MM.1S (cell line): ENCODE measurements around the gene ATAD3A.

Experiments used
- DNase-seq: peaks from one replicate; pipeline ENCODE4 v3.0.0-alpha.2; 2015
- H2AFZ ChIP-seq: fragments of 300-600 bp; sonication (generic); 2 replicates; pipeline ENCODE4 v1.6.0; 2016; ENCODE audit warnings: antibody characterized with exemption, low read length
- H3F3A ChIP-seq: fragments of 300-600 bp; sonication (generic); 2 replicates; pipeline ENCODE4 v1.6.1; 2016; ENCODE audit warnings: mild to moderate bottlenecking, antibody characterized with exemption, low read length, moderate library complexity, mixed read lengths; ENCODE audit not compliant: insufficient read depth
- H3K27ac ChIP-seq: fragments of 300-600 bp; sonication (generic); 2 replicates; pipeline ENCODE4 v1.5.1; 2016; ENCODE audit warnings: mild to moderate bottlenecking, low read length
- H3K27me3 ChIP-seq: fragments of 300-600 bp; sonication (generic); replicated peaks from 2 replicates; pipeline ENCODE4 v1.6.0; 2016; ENCODE audit warnings: low read length; ENCODE audit not compliant: insufficient read depth
- H3K36me3 ChIP-seq: fragments of 300-600 bp; sonication (generic); replicated peaks from 2 replicates; pipeline ENCODE4 v1.6.1; 2016; ENCODE audit warnings: mild to moderate bottlenecking, low read length, mixed read lengths; ENCODE audit not compliant: insufficient read depth
- H3K4me1 ChIP-seq: fragments of 300-600 bp; sonication (generic); 2 replicates; pipeline ENCODE4 v1.6.1; 2016; ENCODE audit warnings: low read length, mixed read lengths
- H3K4me2 ChIP-seq: fragments of 300-600 bp; sonication (generic); 2 replicates; pipeline ENCODE4 v1.6.0; 2016; ENCODE audit warnings: low read depth, low read length
- H3K4me3 ChIP-seq: fragments of 300-600 bp; sonication (generic); 2 replicates; pipeline ENCODE4 v1.5.1; 2016; ENCODE audit warnings: low read length, mixed read lengths
- H3K79me2 ChIP-seq: fragments of 300-600 bp; sonication (generic); 2 replicates; pipeline ENCODE4 v1.6.1; 2016; ENCODE audit warnings: mixed run types, low read length, mixed read lengths
- H3K9ac ChIP-seq: fragments of 300-600 bp; sonication (generic); 2 replicates; pipeline ENCODE4 v1.6.1; 2016; ENCODE audit warnings: low read length, mixed read lengths
- H3K9me2 ChIP-seq: fragments of 300-600 bp; sonication (generic); replicated peaks from 2 replicates; pipeline ENCODE4 v1.6.1; 2016; ENCODE audit warnings: mild to moderate bottlenecking, low read length, mixed read lengths; ENCODE audit not compliant: insufficient read depth
- H3K9me3 ChIP-seq: fragments of 300-600 bp; sonication (generic); replicated peaks from 2 replicates; pipeline ENCODE4 v1.6.1; 2016; ENCODE audit warnings: mild to moderate bottlenecking, low read length, mixed read lengths; ENCODE audit not compliant: insufficient read depth
- H4K20me1 ChIP-seq: fragments of 300-600 bp; sonication (generic); 2 replicates; pipeline ENCODE4 v1.6.1; 2016; ENCODE audit warnings: mild to moderate bottlenecking, low read length, moderate library complexity, mixed read lengths; ENCODE audit not compliant: insufficient read depth
- CTCF ChIP-seq: fragments of 300-600 bp; sonication (generic); IDR thresholded peaks from 2 replicates; pipeline ENCODE4 v1.5.1; 2016; ENCODE audit warnings: antibody characterized with exemption, low read length, mixed read lengths
- EZH2 ChIP-seq: fragments of 300-600 bp; sonication (generic); optimal IDR thresholded peaks from 2 replicates; pipeline ENCODE3; 2017; ENCODE audit warnings: low read depth, mild to moderate bottlenecking, antibody characterized with exemption, low read length, mixed read lengths
- EZH2phosphoT487 ChIP-seq: fragments of 300-600 bp; sonication (generic); IDR thresholded peaks from 2 replicates; pipeline ENCODE4 v1.6.1; 2018; ENCODE audit warnings: antibody characterized with exemption, low read length

ATAD3A gene

GRCh38 chr1:1574721-1575537 is 63.0 kb downstream of the ATAD3A start, which contains the start of gene SSU72:
SSU72 (minus strand) TSS chr1:1574863; CDS start chr1:1574557, 306 bp downstream.
- peak; percentile 93 for DNase-seq
- TF ChIP-seq CTCF (no peak), EZH2 (no peak), EZH2phosphoT487 (no peak)
- Histone ChIP-seq H3K4me3 (peak within 1 kb of the TSS; percentile 100), H3K9ac (peak within 1 kb of the TSS; percentile 99), H3K4me1 (0 out of 2 replicates have a peak, but pooled peaks cover 3% of the 10 kb centered on the region), H3K79me2 (peaks cover 52% of the 10 kb centered on the region), H3K9me3 (no peaks in the 10 kb centered on the region), H3K27me3 (peaks cover 32% of the 10 kb centered on the region), H3K4me2 (peak within 1 kb of the TSS; percentile 97), H3K9me2 (no peaks in the 10 kb centered on the region), H4K20me1 (no peaks in the 10 kb centered on the region), H3F3A (peaks cover 3% of the 10 kb centered on the region; the same call in 1 of the 2 replicates), H2AFZ (peak within 1 kb of the TSS; percentile 77), H3K36me3 (no peaks in the 10 kb centered on the region), H3K27ac (peak within 1 kb of the TSS; percentile 67)

GRCh38 chr1:1577367-1578011 is 65.5 kb downstream of the ATAD3A start:
- Histone ChIP-seq H3F3A (peaks cover 3% of the 10 kb centered on the region; the same call in 1 of the 2 replicates), H3K9ac (no peak overlapping the region), H2AFZ (no peak overlapping the region), H4K20me1 (no peaks in the 10 kb centered on the region), H3K4me3 (no peak overlapping the region), H3K79me2 (peaks cover 26% of the 10 kb centered on the region), H3K9me2 (no peaks in the 10 kb centered on the region), H3K4me1 (0 out of 2 replicates have a peak, but pooled peaks cover 3% of the 10 kb centered on the region), H3K27me3 (peaks cover 49% of the 10 kb centered on the region), H3K9me3 (no peaks in the 10 kb centered on the region), H3K4me2 (no peak overlapping the region), H3K36me3 (no peaks in the 10 kb centered on the region), H3K27ac (no peak overlapping the region)
- DNase-seq, result no peak
- TF ChIP-seq CTCF, result no peak
- no peak for TF ChIP-seq EZH2
- no peak for TF ChIP-seq EZH2phosphoT487

DNA sequence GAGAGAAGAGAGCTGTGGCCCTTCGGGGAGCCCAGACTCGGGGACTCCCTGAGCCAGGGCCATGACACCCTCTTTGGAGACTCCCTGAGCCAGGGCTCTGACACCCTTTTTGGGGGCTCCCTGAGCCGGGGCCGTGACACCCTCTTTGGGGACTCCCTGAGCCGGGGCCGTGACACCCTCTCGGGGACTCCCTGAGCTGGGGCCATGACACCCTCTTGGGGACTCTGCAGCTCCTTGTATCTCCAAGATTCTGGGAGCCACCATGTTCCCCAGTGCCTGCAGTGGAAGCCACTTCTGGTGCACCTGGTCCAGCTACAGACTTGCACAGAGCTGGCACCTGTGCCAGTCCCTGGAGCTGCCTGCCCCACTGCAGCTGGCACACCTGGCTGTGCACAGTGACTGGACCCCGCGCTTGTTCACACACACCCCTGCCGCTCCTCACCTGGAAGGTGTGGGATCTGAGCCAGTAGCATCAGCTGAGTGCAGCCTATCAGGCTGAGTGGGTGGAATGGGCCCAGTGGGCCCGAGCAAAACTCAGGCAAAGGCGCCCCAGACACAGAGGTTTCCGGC is 66.5 kb downstream of the ATAD3A start:
- Histone ChIP-seq H4K20me1 (no peaks in the 10 kb centered on the region), H3K27me3 (peaks cover 58% of the 10 kb centered on the region), H2AFZ (no peak overlapping the region), H3K4me2 (no peak overlapping the region), H3K9me3 (no peaks in the 10 kb centered on the region), H3K9ac (no peak overlapping the region), H3K79me2 (peaks cover 16% of the 10 kb centered on the region), H3K36me3 (no peaks in the 10 kb centered on the region), H3K9me2 (no peaks in the 10 kb centered on the region), H3F3A (peaks cover 3% of the 10 kb centered on the region; the same call in 1 of the 2 replicates), H3K4me1 (0 out of 2 replicates have a peak, but pooled peaks cover 1% of the 10 kb centered on the region), H3K4me3 (no peak overlapping the region), H3K27ac (no peak overlapping the region)
- DNase-seq, result no peak
- TF ChIP-seq EZH2phosphoT487 (no peak), EZH2 (no peak), CTCF (no peak)
